Osteoblast (primary cell): Measurements from ENCODE around the gene NARS2. TPM values are rescaled to one million over a fixed set of nuclear protein-coding genes. Genes with fewer than 3 reads are reported as not detected.

Experiments used
- DNase-seq: peaks from one replicate; pipeline ENCODE4 v3.0.0; 2011; ENCODE audit warnings: low spot score, mixed read lengths; ENCODE audit not compliant: insufficient read length; ENCODE audit errors: missing footprints
- H2AFZ ChIP-seq: 2 replicates; pipeline ENCODE4 v1.6.0; 2011; ENCODE audit warnings: mild to moderate bottlenecking, low read length
- H3K27ac ChIP-seq: 2 replicates; pipeline ENCODE4 v1.5.1; 2011; ENCODE audit warnings: mild to moderate bottlenecking, low read depth, low read length, moderate library complexity
- H3K27me3 ChIP-seq: 2 replicates; pipeline ENCODE4 v1.6.0; 2012; ENCODE audit warnings: mild to moderate bottlenecking, control low read depth, inconsistent platforms, low read length, moderate library complexity; ENCODE audit not compliant: insufficient read depth
- H3K36me3 ChIP-seq: 2 replicates; pipeline ENCODE4 v1.5.1; 2011; ENCODE audit warnings: mild to moderate bottlenecking, low read length, control low read depth, moderate library complexity; ENCODE audit not compliant: insufficient read depth
- H3K4me1 ChIP-seq: 2 replicates; pipeline ENCODE4 v1.5.1; 2011; ENCODE audit warnings: mild to moderate bottlenecking, low read length, control low read depth, moderate library complexity; ENCODE audit not compliant: insufficient read depth
- H3K4me2 ChIP-seq: 2 replicates; pipeline ENCODE4 v1.6.0; 2011; ENCODE audit warnings: mild to moderate bottlenecking, low read length; ENCODE audit not compliant: insufficient read depth
- H3K4me3 ChIP-seq: fragments of 200-600 bp; sonication (generic); 3 replicates; pipeline ENCODE4 v1.5.1; 2012; ENCODE audit warnings: mild to moderate bottlenecking, low read length, inconsistent platforms; ENCODE audit not compliant: insufficient read depth
- H3K79me2 ChIP-seq: 2 replicates; pipeline ENCODE4 v1.6.0; 2012; ENCODE audit warnings: mild to moderate bottlenecking, low read length, control low read depth, inconsistent platforms; ENCODE audit not compliant: insufficient read depth
- H3K9me3 ChIP-seq: 2 replicates; pipeline ENCODE4 v1.5.1; 2011; ENCODE audit warnings: low read depth, low read length, control low read depth
- H4K20me1 ChIP-seq: 2 replicates; pipeline ENCODE4 v1.6.0; 2012; ENCODE audit warnings: mild to moderate bottlenecking, low read length, control low read depth; ENCODE audit not compliant: insufficient read depth
- CTCF ChIP-seq: IDR thresholded peaks from 2 replicates; pipeline ENCODE4 v1.5.1; 2011; ENCODE audit warnings: mild to moderate bottlenecking, low read depth, low read length, moderate library complexity; ENCODE audit errors: extremely low read depth
- total RNA-seq: library from RNA; depleted of rRNA; stranded (reverse); fragments of >200 nt; gene quantifications from 2 replicates; pipeline ENCODE4 v1.2.3, GENCODE V29; 2012

NARS2 gene
- total RNA-seq, 1 donor = 19.5 TPM

GRCh38 chr11:78562398-78562797 lies 12.3 kb downstream of the NARS2 start:
- Histone ChIP-seq H4K20me1 (no peaks in the 10 kb centered on the region), H3K9me3 (no peaks in the 10 kb centered on the region), H3K4me3 (peak overlapping the region; percentile 32), H3K4me1 (peaks cover 38% of the 10 kb centered on the region), H3K36me3 (peaks cover 11% of the 10 kb centered on the region), H3K27me3 (no peaks in the 10 kb centered on the region), H3K4me2 (peak overlapping the region; percentile 74), H2AFZ (peak overlapping the region; percentile 90), H3K79me2 (peaks cover 9% of the 10 kb centered on the region), H3K27ac (peak overlapping the region; percentile 89)
- DNase-seq = peak; percentile 65
- TF ChIP-seq CTCF = no peak

- H3K36me3 ChIP-seq = peaks cover 15% of the 10 kb centered on the region
- peak overlapping the region; percentile 74 for H3K4me2 ChIP-seq
- no peak for TF ChIP-seq CTCF
- peak overlapping the region; percentile 83 for H2AFZ ChIP-seq
- H3K4me1 ChIP-seq = peaks cover 33% of the 10 kb centered on the region
- H4K20me1 ChIP-seq = no peaks in the 10 kb centered on the region
- peak overlapping the region; percentile 46 for H3K4me3 ChIP-seq
- H3K27ac ChIP-seq = peak overlapping the region; percentile 89
- no peaks in the 10 kb centered on the region for H3K27me3 ChIP-seq
- DNase-seq = peak; percentile 30
- H3K9me3 ChIP-seq = no peaks in the 10 kb centered on the region
- H3K79me2 ChIP-seq = peaks cover 9% of the 10 kb centered on the region
These were observed 13.7 kb downstream of the NARS2 start for GRCh38 chr11:78560826-78561484.

- no peaks in the 10 kb centered on the region for H3K9me3 ChIP-seq
- peak overlapping the region; percentile 58 for H2AFZ ChIP-seq
- H3K79me2 ChIP-seq = peaks cover 9% of the 10 kb centered on the region
- H3K27me3 ChIP-seq = no peaks in the 10 kb centered on the region
- no peak for DNase-seq
- no peak overlapping the region for H3K4me3 ChIP-seq
- no peak for TF ChIP-seq CTCF
- H3K27ac ChIP-seq = peak overlapping the region; percentile 89
- H4K20me1 ChIP-seq = no peaks in the 10 kb centered on the region
- H3K4me1 ChIP-seq = peaks cover 33% of the 10 kb centered on the region
- H3K4me2 ChIP-seq = peak overlapping the region; percentile 74
- peaks cover 12% of the 10 kb centered on the region for H3K36me3 ChIP-seq
These were observed 14.5 kb downstream of the NARS2 start for GRCh38 chr11:78560153-78560552.

- Histone ChIP-seq H3K4me3 (no peak overlapping the region), H3K27me3 (no peaks in the 10 kb centered on the region), H3K4me1 (peaks cover 22% of the 10 kb centered on the region), H3K36me3 (peaks cover 12% of the 10 kb centered on the region), H3K27ac (no peak overlapping the region), H2AFZ (no peak overlapping the region), H3K79me2 (peaks cover 9% of the 10 kb centered on the region), H4K20me1 (no peaks in the 10 kb centered on the region), H3K4me2 (no peak overlapping the region), H3K9me3 (no peaks in the 10 kb centered on the region)
- no peak for DNase-seq
- TF ChIP-seq CTCF = no peak
These were observed 17.4 kb downstream of the NARS2 start for GRCh38 chr11:78557236-78557635.
